HL-60/S4 treated with phorbol 12-myristate 13-acetate at 8.2 ng/mL for 4 days and 3 days (cell line): ENCODE measurements around the gene CMTM4.
"Not testable (repeated sequence)": the region's sequence is repeated elsewhere in the genome, so short reads cannot be mapped to it uniquely, and the experiment has no call there.

Experiments
- in situ Hi-C: fragments of 300-500 bp; cut with MboI; formaldehyde crosslinking; loops from 2 replicates; pipeline ENCODE4 v1.15.0; 2022; ENCODE audit warnings: low sequenced_read_pairs

CMTM4 gene

GRCh38 chr16:66649167-66649566, 47.4 kb downstream of the CMTM4 start:
- in situ Hi-C loops = no loop called here

GRCh38 chr16:66647866-66648265, 48.7 kb downstream of the CMTM4 start:
- in situ Hi-C loops = no loop called here

GRCh38 chr16:66641387-66641786, 55.2 kb downstream of the CMTM4 start:
- in situ Hi-C loops = no loop called here

- in situ Hi-C loops = no loop called here
Observed at GRCh38 chr16:66640724-66641314, 55.7 kb downstream of the CMTM4 start.

- in situ Hi-C loops = no loop called here
Observed at GRCh38 chr16:66639091-66639885, 57.3 kb downstream of the CMTM4 start.

GRCh38 chr16:66637806-66638205, 58.7 kb downstream of the CMTM4 start:
- in situ Hi-C loops = no loop called here

GRCh38 chr16:66636199-66636598, 60.3 kb downstream of the CMTM4 start:
- in situ Hi-C loops = no loop called here

- in situ Hi-C loops = no loop called here
Observed at GRCh38 chr16:66635406-66635805, 61.1 kb downstream of the CMTM4 start.

GRCh38 chr16:66634527-66635196, 61.9 kb downstream of the CMTM4 start:
- in situ Hi-C loops = no loop called here

- in situ Hi-C loops = not testable (repeated sequence)
Observed at GRCh38 chr16:66631558-66631957, 65.0 kb downstream of the CMTM4 start.

GRCh38 chr16:66630561-66631260, 65.8 kb downstream of the CMTM4 start:
- in situ Hi-C loops = not testable (repeated sequence)

- in situ Hi-C loops = no loop called here
Observed at GRCh38 chr16:66629856-66630255, 66.7 kb downstream of the CMTM4 start.

- in situ Hi-C loops = not testable (repeated sequence)
Observed at GRCh38 chr16:66627611-66628378, 68.7 kb downstream of the CMTM4 start.

- in situ Hi-C loops = no loop called here
Observed at GRCh38 chr16:66623755-66624154, 72.8 kb downstream of the CMTM4 start.

GRCh38 chr16:66622863-66623262, 73.7 kb downstream of the CMTM4 start:
- in situ Hi-C loops = no loop called here

GRCh38 chr16:66621973-66622372, 74.6 kb downstream of the CMTM4 start:
- in situ Hi-C loops = no loop called here

GRCh38 chr16:66620429-66620795, 76.1 kb downstream of the CMTM4 start:
- in situ Hi-C loops = no loop called here

- in situ Hi-C loops = no loop called here
Observed at GRCh38 chr16:66619534-66620428, 76.8 kb downstream of the CMTM4 start.

GRCh38 chr16:66618588-66619375, 77.8 kb downstream of the CMTM4 start:
- in situ Hi-C loops = no loop called here
